ENCODE results near the gene HCFC1R1.
"Not testable (repeated sequence)": the region's sequence is repeated elsewhere in the genome, so short reads cannot be mapped to it uniquely, and the experiment has no call there.

Gene HCFC1R1

DNA sequence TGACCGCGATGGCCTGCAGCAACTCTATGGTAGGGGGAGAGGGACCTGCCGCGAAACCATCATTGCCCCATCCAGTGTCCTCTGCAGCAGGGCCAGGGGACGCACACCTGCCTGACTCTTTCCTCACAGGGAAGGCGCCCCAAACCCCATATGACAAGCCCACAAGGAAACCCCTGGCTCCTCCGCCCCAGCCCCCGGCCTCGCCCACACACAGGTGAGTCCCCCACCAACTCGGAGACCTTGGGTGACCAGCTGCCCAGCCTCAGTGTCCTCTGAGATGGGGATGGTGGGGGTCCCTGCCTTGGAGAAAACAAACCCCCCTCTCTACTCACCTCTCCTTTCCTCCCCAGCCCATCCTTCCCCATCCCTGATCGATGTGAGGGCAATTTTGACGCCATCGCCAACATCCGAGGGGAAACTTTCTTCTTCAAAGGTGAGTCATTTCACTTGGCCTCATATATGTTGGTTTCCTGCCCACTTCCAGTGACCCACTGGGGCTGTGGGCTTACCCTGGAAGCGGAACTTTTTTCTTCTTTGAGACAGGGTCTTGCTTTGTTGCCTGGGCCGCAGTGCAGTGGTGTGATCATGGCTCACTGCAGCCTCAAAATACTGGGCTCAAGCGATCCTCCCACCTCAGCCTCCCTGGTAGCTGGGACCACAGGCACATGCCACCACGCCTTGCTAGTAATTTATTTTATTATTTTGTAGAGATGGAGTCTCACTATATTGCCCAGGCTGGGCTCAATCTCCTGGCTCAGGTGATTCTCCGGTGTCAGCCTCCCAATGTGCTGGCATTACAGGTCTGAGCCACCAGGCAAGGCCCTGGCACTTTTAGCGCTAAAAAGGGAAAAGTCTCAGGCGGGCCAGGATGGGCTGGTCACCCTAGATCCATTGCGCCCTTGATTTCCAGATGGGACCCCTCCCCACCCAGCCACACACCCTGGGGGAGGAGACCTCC, 33.7 kb upstream of the HCFC1R1 start:
- no peak for DNase-seq (ENCODE audit: low read depth in 2 of 2, low spot score in 1 of 2)

DNA sequence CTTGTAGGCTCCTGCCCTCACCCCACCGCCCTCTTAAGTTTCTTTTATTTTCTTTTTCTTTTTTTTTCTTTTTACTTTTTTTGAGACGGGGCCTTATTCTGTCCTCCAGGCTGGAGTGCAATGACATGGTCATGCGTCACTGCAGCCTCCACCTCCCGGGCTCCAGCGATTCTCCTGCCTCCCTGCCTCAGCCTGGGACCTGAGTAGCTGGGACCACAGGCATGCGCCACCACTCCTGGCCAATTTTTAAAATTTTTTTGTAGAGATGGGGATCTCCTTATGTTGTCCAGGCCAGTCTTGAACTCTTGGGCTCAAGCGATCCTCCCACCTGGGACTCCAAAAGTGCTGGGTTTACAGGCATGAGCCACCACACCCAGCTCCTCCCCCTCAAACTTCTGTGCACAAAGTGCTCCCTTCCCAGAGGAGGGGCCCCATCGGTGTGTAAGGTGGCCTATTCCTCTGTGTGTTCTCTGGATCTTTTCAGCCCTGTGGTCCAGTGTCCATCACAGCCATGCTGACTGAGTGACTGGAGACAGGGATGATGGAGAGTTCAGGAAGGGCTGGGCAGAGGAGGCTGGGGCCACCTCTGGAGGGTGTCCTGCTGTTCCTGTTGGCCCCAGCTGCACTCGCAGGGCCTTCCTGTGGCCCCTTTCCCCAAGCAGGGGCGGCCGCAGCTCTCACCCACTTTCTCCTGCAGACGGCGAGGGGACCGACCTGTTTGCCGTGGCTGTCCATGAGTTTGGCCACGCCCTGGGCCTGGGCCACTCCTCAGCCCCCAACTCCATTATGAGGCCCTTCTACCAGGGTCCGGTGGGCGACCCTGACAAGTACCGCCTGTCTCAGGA, 32.8 kb upstream of the HCFC1R1 start:
- DNase-seq (ENCODE audit: low read depth in 2 of 2, low spot score in 1 of 2): no peak

DNA sequence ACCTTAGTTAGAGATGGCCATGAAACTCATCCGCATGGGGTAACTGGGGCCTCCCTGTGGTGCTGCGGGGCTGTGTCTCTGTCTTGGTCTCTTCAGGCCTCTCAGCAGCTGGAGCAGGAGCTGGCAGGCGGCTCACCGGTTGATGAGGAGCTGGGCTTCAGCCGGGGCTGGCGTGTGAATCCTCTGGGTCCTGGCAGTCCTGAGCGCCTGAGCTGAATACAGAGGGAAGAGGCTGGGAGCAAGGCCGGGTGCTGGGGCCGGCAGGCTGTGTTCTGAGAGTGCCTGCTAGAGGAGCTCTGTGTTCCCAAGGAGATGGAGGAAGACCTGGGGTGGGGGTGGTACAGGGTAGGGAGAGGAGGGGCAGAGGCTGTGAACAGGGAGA, 32.0 kb upstream of the HCFC1R1 start:
- DNase-seq (ENCODE audit: low read depth in 2 of 2, low spot score in 1 of 2): not testable (repeated sequence)

DNA sequence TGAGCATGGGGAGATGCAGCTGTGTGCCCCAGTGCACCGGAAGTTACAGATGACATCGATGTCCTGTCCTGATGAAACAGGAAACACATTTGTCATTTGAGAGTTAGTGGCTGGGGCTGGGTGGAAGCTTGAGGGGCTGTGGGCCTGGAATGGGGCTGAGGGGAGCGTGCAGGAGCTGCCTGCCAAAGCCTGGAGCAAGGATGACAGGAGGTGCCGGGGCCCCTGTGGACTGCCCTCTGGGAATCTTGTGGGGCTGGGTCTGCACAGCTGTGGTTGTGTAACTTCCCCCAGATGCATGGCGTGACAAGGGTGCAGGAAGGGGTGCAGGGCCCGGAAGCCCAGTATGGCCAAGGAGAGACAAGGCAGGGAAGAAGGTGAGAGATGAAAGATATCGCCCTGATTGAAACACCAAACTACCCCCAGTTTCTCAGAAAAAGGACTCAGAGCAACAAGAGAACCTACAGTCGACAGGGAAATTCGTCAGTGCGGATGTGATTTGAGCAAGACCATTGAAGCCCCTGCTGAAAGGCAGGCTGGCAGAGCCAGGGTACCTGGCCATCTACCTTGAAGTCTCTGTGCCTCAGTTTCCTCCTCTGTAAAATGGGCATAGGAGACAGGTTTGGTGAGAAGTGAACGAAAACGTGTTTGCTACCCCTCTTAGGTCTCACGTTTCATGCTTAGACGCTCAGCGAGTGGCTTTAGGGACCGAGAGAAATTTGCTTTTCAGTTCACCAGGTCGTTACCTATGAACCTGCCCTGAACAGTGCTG, 31.4 kb upstream of the HCFC1R1 start:
- DNase-seq (ENCODE audit: low read depth in 2 of 2, low spot score in 1 of 2): no peak

DNA sequence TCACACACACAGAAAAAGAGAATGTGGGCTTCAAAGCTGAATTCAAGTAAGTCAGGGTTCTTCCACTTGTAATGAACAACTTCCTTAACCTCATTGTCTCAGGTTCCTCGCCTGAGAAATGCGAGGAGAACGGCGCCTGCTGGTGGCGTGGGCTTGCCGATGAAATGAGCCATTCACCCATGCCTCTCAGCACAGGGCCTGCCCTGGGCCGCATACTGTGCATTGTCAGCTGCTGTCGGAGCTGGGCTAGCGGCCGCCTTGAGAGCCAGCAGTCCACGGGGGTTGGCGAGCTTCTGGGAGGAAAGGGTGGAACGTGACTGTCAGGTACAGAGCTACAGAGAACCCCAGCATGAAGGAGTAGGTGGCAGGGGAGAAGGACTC, 29.6 kb upstream of the HCFC1R1 start:
- DNase-seq (ENCODE audit: low read depth in 2 of 2, low spot score in 1 of 2): not testable (repeated sequence)

DNA sequence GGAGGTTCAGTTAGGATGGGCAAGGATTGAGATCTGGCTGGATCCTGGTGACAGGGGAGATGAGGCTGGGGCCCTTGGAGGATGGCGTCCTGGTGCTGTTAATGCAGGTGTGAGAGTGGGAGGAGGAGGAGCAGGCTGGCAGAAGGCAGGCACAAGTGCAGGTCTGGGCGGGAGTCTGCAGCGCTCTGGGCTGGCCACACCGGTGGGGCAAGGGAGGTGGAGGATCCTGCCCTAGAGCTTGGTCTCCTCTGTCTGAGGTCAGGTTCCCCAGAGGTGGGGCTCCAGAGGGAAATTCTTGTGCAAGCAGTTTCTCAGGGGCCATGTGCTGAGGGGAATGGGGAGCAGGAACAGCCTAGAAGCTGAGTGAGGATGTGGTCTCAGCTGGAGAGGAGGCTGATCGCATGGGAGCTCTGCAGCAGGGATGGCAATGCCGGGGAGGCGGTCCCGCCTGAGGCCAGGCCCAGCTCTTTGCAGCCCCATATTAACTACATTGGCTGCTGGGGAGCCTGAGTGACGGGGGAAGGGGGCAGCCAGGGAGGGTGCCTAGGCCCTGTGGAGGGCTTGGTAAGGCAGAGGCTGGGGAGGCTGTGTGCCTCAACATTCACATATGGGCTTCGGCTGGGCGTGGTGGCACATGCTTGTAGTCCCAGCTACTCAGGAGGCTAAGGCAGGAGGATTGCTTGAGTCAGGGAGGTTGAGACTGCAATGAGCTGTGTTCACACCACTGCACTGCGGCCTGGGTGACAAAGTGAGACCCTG, 29.0 kb upstream of the HCFC1R1 start:
- not testable (repeated sequence) for DNase-seq (ENCODE audit: low read depth in 2 of 2, low spot score in 1 of 2)

DNA sequence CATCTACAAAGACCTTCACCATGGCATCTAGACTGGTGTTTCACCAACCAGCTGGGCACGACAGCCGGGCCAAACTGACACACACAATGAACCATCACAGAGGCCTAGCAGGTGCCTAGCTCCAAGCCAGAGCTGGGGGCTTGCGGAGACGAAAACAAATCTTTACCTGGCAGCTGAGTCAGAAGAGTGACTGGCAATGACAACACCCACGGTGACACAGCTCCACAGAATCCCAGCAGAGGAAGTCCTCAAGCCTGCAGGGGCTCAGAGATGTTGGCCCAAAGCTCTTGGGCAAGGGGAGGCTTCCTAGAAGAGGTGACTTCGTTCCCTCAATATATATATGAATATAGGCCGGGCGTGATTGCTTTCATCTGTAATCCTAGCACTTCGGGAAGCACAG, 27.8 kb upstream of the HCFC1R1 start:
- no peak for DNase-seq (ENCODE audit: low read depth in 2 of 2, low spot score in 1 of 2)

DNA sequence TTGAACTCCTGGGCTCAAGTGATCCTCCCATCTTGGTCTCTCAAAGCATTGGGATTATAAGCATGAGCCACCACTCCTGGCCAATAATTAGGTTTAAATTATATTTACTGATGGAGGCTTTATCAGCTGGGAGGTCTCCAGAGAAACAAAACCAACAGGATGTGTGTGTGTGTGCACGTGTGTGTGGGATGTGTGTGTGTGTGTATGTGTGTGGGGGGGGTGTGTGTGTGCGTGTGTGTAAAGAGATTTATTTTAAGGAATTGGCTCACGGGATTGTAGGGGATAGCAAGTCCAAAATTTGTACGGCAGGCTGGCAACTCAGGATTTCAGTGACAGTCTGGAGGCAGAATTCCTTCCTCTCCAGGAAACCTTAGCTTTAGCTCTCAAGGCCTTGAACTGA, 27.3 kb upstream of the HCFC1R1 start:
- no peak for DNase-seq (ENCODE audit: low read depth in 2 of 2, low spot score in 1 of 2)

DNA sequence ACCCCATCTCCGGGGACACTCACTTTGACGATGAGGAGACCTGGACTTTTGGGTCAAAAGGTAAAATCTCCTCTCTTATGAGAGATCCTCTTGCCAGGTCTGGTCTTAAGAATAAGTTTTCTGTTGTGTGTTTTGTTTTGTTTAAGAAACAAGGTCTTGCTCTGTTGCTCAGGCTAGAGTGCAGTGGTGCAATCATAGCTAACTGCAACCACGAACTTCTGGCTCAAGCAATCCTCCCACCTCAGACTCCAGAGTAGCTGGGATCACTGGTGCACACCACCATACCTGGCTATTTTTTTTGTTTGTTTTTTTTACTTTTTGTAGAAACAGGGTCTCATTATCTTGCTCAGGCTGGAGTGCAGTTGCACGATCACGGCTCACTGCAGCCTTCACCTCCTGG, 26.7 kb upstream of the HCFC1R1 start:
- DNase-seq (ENCODE audit: low read depth in 2 of 2, low spot score in 1 of 2): no peak

DNA sequence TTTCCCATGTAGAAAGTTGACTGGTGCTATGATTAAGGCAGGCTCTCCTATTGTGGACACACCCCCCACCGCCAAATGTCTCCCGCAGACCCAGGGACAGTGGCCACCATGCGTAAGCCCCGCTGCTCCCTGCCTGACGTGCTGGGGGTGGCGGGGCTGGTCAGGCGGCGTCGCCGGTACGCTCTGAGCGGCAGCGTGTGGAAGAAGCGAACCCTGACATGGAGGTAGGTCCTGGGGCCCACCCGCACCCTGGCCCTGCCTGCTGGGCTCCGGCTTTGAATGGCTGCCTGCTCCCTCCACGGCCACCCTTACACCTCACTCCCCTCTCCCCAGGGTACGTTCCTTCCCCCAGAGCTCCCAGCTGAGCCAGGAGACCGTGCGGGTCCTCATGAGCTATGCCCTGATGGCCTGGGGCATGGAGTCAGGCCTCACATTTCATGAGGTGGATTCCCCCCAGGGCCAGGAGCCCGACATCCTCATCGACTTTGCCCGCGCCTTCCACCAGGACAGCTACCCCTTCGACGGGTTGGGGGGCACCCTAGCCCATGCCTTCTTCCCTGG, 26.3 kb upstream of the HCFC1R1 start:
- DNase-seq (ENCODE audit: low read depth in 2 of 2, low spot score in 1 of 2): no peak

DNA sequence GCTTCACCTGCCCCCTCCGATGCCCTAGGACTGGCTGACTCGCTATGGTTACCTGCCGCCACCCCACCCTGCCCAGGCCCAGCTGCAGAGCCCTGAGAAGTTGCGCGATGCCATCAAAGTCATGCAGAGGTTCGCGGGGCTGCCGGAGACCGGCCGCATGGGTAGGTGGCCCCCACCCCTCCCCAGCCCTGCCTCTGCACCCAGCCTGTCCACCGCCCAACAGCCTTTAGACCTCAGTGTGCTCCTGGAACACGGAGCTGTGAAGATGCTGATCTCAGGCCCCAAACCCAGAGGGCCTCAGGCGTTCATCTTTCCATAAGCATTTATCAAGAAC, 23.6 kb upstream of the HCFC1R1 start:
- no peak for DNase-seq (ENCODE audit: low read depth in 2 of 2, low spot score in 1 of 2)

DNA sequence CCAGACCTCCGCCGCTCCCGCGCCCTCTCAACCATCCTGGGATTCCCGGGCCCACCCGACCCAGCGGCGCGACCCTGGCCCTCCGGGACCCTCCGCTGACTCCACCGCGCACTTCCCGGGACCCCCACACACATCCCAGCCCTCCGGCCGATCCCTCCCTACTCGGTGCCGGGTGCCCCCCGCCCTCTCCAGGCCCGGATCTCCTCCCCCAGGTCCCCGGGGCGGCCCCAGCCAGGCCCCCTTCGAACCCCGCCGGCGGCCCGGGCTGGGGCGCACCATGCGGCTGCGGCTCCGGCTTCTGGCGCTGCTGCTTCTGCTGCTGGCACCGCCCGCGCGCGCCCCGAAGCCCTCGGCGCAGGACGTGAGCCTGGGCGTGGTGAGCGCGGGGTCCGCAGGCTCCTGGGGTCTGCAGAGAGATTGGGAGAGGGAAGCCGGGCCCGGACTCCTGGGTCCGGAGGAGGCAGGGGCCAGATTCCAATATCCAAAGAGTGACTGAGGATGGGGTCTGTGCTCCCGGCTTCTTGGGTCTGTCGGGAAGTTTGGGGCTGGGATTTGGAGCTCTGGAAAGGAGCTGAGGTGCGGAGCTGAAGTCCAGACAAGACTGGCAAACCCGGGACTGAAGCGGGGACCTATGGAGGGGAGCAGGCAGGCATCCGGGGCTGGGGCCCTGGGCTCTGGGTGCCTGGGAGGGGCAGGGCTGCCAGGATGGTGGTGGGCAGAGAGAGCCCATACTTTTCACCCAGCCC, 23.1 kb upstream of the HCFC1R1 start:
- DNase-seq (ENCODE audit: low read depth in 2 of 2, low spot score in 1 of 2): no peak

DNA sequence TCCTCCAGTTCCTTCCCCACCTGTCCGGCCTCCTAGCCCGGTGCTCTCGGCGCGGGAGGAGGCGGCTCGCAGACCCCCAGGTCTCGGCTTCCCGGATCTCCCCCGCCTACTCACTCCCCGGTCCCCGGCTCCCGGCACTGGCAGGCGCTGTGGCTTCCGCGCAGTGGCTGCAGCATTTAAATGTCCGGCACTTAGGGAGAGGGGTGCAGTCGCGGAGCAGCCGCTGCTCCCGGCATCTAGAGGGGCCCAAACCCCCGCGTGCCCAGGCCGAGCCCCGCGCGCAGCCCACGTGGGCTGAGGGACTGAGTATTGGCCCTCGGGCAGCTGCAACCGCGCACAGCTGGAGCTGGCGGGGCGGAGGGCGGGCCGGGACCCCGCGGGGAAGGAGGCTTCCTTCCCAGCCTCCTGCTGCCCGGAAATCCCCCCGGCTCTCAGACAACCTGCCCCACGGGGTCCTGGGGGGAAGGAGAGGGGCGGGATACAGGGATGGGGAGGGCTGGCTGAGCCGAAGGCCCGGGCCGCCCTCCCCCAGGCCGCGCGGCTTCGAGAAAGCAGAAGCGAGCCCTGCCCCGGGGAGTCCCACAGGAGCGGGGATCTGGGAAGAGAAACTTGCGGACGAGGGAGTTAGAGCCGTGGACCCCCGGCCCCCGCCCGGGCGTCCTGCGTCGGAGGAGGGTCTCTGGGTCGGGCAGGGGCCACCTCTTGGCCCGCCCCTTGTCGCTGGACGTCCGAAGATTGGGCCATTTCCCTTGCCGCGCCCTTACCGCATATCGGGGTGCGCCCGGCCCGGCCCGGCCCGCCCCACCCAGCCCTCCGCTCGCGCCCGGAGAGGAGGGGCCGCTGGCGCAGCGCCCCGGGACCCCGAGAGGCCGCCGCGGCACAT, 22.3 kb upstream of the HCFC1R1 start, which contains the start of gene MMP25:
TSS of gene MMP25 (plus strand) at position 804 of the 883 bp plus-strand sequence. CDS start 357 bp downstream, outside the sequence.
- no peak for DNase-seq (ENCODE audit: low read depth in 2 of 2, low spot score in 1 of 2)

DNA sequence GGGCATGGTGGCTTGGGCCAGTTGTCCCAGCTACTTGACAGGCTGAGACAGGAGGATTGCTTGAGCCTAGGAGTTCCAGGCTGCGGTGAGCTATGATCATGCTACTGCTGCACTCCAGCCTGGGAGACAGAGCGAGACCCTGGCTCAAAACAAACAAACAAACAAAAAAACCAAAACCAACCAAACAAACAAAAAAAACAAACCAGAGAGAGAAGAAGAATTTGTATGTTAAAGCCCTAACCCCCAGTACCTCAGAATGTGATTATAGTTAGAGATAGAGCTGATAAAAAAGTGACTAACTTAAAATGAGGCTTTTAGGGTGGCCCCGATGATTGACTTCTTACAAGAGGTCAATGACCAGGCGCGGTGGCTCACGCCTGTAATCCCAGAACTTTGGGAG, 21.0 kb upstream of the HCFC1R1 start:
- DNase-seq (ENCODE audit: low read depth in 2 of 2, low spot score in 1 of 2): no peak

DNA sequence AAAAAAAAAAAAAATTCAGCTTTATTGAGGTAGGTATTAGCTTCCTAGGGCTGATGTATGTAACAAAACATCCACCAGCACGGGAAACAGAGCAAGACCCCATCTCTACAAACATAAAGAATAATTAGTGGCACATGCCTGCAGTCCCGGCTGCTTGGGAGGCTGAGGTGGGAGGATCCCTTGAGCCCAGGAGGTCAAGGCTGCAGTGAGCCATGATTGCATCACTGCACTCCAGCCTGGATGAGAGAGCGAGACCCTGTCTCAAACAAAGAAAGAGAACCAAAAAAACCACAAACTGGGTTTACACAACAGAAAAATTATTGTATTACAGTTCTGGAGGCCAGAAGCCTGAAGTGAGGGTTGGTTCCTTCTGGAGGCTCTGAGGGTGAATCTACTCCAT, 18.6 kb upstream of the HCFC1R1 start:
- DNase-seq (ENCODE audit: low read depth in 2 of 2, low spot score in 1 of 2): no peak

DNA sequence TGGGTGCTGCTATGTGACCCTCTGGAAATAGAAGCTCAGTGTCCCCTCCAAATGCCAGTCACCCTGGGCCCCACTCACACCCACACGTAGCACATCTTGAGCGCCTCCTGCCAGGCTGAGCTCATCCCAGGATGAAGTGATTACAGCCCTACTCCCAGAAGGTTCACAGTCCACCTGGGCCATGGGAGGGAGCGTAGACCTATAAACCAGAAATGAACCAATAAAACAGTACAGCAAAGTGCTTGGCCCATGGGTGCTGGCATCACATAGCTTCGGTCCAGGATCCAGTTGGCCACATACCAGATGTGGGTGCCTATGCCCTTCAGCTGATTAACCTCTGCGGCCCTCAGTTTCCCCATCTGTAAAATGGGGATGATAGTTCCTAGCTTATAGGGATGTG, 15.2 kb upstream of the HCFC1R1 start:
- no peak for DNase-seq (ENCODE audit: low read depth in 2 of 2, low spot score in 1 of 2)

DNA sequence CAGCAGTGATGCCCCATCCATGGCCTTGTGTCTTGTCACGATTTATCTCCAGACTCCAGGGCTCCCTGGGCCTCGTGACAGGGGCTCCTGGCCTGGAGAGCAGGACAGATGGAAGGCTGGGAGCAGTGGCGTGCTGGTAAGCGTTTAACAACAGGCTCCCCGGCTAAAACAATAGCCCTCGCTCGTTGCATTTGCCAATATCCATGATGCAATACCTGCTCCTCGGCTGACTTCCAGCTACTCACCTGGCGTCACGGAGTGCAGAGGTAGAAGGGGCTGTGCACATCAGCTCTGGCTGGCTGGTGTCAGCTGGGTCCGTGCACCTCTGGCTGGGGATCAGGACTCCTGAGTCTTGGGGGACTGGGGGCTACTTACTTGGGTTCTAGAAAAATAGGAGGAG, 14.5 kb upstream of the HCFC1R1 start:
- no peak for DNase-seq (ENCODE audit: low read depth in 2 of 2, low spot score in 1 of 2)

DNA sequence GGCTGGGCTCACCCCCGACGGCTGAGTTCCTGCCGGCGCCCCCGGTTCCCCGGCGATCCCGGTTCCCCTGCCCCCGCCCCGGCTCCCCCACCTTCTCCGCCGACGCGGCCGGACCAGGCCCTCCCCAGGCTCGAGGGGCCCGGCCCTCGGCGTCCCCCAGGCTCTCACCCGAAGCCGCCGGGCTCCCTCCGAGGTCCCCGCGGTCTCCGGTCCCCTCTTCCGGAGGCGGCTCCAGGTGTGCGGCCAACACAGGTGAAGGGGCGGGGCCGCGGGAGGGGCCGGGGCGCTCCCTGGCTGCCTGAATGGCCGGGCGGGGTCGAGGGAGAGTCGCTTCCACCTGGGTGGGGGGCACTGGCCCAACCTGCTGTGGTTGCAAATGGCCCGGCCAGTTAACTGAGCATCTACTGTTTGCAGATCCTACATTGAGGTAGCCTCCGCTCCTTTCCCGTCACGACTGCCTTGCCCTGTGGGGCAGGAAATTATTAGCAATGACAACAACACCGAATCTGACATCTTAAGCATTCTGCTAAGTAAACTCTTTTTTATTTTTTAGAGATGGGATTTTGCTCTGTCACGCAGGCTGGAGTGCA, 13.1 kb upstream of the HCFC1R1 start, which contains the start of gene BICDL2:
TSS of gene BICDL2 (minus strand) at position 219 of the 590 bp plus-strand sequence. CDS start 1,448 bp downstream, outside the sequence.
- DNase-seq (ENCODE audit: low read depth in 2 of 2, low spot score in 1 of 2): no peak
